CD1c-positive myeloid dendritic cell (primary cell): Measurements from ENCODE around the gene EEF2K.
"Not testable (repeated sequence)": the region's sequence is repeated elsewhere in the genome, so short reads cannot be mapped to it uniquely, and the experiment has no call there.

Experiments used
- DNase-seq: peaks from one replicate; pipeline ENCODE4 v3.0.0-alpha.2; 2016; ENCODE audit errors: extremely low spot score

The EEF2K gene

GRCh38 chr16:22296225-22297113, 90.4 kb downstream of the EEF2K start:
- DNase-seq: no peak

DNA sequence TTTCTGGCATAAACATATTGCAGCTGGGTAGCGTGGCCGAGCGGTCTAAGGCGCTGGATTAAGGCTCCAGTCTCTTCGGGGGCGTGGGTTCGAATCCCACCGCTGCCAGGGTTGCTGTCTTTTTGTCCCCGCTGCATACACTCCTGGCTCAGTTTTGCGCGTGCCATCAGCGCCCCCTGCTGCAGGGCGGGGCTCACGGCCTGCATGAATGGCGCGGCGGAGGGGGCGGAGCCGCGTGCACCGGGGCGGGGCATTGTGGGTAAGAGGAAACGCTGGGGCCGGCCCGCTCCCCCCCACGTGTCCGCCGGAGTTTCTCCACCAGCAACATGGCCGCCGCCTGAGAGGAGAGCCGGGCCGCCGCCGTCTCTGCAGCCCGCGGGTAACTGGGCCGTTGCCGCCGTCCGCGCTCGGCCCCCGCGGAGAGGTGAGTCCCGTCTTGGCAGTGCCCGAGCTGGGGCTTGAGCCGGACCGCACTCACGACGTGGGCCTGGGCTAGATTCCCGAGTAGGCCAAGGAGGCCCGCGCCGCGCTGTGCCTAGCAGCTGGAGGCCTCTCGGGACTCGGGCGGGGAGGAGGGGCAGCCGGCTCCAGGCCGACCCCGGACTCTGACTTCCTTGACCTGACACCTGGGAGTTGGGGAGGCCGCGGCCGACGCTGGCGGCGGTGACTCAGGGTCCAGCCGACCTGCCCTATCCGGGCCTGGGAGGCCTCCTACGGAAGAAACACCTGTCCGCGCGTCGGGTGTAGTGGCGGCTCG, 91.2 kb downstream of the EEF2K start, which contains the start of gene POLR3E:
TSS of gene POLR3E (plus strand) at position 296 of the 757 bp plus-strand sequence. CDS start 5,560 bp downstream, outside the sequence.
- peak; percentile 100 for DNase-seq

GRCh38 chr16:22297871-22298733, 92.0 kb downstream of the EEF2K start:
- peak; percentile 87 for DNase-seq

DNA sequence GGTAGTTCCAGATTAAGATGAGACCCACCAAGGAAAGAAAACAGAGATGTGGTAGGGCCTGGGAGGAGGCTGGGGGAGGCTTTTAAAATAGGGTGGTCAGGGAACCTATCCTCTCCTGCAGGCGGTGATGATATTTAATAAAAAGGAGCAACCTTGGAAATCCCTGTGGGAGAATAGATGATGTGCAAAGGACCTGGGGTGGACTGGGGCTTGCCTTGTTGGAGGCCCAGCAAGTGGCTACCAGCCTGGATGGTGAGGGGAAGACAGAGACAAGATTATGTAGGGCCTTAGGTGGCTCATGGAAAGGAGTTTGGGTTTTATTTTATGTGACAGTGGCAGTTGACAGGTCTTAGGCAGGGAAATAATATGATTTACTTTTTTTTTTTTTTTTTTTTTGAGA, 93.0 kb downstream of the EEF2K start:
- DNase-seq: no peak

GRCh38 chr16:22300427-22301071, 94.5 kb downstream of the EEF2K start:
- peak; percentile 23 for DNase-seq

- DNase-seq: not testable (repeated sequence)
These were observed 95.3 kb downstream of the EEF2K start for GRCh38 chr16:22301423-22301822.

GRCh38 chr16:22302776-22303363, 96.8 kb downstream of the EEF2K start:
- no peak for DNase-seq

- no peak for DNase-seq
These were observed 98.3 kb downstream of the EEF2K start for GRCh38 chr16:22304411-22304810.

- no peak for DNase-seq
These were observed 100.7 kb downstream of the EEF2K start for GRCh38 chr16:22306788-22307187.

DNA sequence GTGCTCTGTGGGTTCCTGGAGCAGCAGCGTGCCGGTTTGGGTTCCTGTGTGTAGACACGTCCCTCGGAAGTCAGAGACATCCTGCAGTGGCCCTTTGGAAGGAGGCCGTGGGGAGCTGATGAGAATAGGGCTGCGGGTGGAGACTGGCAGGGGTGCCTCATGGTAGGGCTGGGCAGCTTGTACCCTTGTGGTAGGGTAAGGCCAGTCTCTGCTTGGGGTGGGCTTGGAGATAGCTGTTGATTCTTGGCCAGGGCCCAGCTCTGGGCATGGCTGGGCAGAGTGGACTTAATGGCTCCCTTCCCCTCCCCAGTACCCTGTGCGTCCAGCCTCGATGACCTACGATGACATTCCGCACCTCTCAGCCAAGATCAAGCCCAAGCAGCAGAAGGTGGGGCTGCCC, 101.8 kb downstream of the EEF2K start:
- no peak for DNase-seq

GRCh38 chr16:22308824-22309520, 102.9 kb downstream of the EEF2K start:
- no peak for DNase-seq

GRCh38 chr16:22311520-22311919, 105.4 kb downstream of the EEF2K start:
- DNase-seq: no peak

- no peak for DNase-seq
These were observed 107.1 kb downstream of the EEF2K start for GRCh38 chr16:22312897-22313781.

DNA sequence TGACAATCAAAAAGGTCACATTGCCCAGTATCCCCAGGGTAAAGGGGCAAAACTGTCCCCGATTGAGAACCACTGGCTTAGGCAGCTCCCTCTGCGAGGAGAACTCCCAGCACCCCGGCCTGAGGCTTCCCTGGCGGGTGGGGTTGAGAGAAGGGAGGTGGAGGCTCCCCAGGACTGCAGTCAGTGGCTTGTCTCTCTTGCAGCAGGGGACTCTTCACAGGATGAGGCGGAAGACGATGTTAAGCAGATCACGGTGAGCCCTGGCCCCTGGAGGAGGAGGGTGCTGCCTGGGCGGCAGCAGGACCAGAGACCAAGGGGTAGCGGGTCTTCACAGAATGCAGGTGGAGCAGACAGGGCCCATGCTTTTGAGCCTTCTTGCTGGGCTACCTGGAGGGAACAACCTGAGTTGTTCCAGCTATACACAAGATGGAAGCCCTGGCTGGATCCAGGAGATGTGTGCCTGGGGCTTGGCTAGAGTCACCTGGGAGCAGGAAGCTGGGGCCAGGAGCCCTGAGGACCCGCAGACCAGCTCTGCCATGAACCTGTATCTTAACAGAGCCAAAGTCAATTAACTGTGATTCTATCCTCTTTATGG, 107.9 kb downstream of the EEF2K start:
- no peak for DNase-seq

DNA sequence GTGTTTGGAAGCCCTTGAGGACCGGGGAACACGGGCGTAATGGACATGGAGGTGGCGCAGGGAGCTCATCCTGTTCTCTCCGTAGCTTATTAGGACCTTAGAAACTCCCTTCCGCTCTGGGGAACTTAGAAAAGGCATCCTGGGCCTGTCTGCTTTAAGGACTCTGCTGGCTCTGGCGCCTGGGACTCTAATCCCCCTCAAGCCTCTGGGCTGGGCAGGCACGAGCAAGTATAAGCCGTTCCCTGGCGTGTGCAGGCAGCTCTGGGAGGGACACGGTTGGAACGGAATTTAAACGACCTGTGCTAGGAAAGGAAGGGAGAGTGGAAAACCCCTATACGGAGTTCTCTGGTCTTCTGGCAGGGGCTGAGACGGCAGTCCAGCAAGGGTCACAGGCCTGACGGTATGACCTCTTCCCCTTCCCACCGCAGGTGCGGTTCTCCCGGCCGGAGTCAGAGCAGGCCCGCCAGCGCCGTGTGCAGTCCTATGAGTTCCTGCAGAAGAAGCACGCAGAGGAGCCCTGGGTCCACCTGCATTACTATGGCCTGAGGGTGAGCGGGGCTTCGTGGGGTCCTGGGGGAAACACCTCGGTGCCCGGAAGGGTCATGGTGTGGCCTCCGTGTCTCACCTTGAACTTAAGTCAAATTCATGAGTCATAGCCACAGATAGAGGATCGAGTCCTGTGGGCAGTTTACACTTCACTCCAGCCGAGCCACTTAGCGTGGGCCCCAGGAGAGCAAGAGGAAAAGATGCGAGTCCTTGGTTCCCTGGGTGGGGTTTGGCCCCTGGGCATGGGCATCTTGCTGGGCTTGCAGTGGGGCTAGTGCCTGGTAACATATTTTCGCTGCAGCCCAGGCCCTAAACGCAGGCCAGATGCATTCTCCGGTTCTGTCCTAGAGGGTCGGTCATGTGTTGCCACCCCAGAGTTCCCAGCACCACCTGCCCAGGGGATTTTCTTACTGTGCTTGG, 108.9 kb downstream of the EEF2K start:
- no peak for DNase-seq

DNA sequence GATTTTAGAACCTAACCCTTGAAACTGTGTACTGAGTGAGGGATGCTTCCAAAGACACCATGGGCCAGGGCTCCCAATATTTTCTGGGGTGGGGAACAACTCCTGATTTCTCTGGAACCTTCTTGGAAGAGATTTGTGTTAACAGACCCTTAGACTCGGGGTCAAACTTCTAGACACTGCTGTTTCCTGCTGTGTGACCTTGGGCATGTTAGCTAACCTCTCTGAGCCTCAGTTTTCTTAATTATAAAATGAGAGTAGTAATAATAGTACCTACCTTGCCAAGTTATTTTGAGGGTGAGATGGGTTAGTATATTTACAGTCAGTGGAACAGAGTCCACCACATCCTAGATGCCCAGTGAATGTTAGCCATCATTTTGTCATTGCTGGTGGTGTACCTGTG, 109.9 kb downstream of the EEF2K start:
- no peak for DNase-seq

DNA sequence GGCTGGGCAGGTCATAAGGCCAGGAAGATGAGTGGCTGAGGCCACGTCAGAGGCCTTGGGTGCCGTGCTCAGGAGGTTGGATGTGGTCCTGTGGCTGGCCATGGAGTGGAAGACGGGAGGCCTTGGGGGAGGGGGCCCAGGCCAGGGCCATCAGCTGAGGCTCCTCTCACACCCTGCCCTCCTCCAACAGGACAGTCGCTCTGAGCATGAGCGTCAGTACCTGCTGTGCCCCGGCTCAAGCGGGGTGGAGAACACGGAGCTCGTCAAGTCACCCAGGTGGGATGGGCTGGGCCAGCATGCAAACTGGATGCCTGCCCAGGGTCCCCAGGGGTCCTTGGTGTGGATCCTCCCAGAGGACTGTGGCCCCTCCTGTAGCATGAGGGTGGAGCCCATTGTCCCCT, 110.3 kb downstream of the EEF2K start:
- DNase-seq: no peak
